ENCODE results near the gene TRAF3.
"Not testable (repeated sequence)": the region's sequence is repeated elsewhere in the genome, so short reads cannot be mapped to it uniquely, and the experiment has no call there.

Gene TRAF3

GRCh38 chr14:102873131-102873530 is 95.9 kb downstream of the TRAF3 start:
- peaks cover 76% of the 10 kb centered on the region for H3K36me3 ChIP-seq (ENCODE audit: insufficient read depth, low read length)
- H4K20me1 ChIP-seq (ENCODE audit: insufficient read depth, low read length), result peaks cover 3% of the 10 kb centered on the region
- no peak overlapping the region for H3K9ac ChIP-seq (ENCODE audit: low read depth, low read length)
- H3K79me2 ChIP-seq (ENCODE audit: insufficient read depth, low read length), result peaks cover 6% of the 10 kb centered on the region; the same call in 1 of the 2 replicates
- H3K4me3 ChIP-seq (ENCODE audit: low read depth in 1 of 2, low read length in 2 of 2), result no peak overlapping the region
- H3K4me1 ChIP-seq (ENCODE audit: insufficient read depth, low read length), result no peaks in the 10 kb centered on the region
- H3K4me2 ChIP-seq (ENCODE audit: insufficient read depth, low read length), result no peak overlapping the region
- no peaks in the 10 kb centered on the region for H3K9me3 ChIP-seq (ENCODE audit: insufficient read depth, low read length, severe bottlenecking)
- no peaks in the 10 kb centered on the region for H3K27me3 ChIP-seq (ENCODE audit: insufficient read depth, low read length, poor library complexity)
- ATAC-seq (ENCODE audit: insufficient read depth, low read depth) (no peak), DNase-seq (no peak)
- no peak overlapping the region for H3K27ac ChIP-seq (ENCODE audit: low read length)
- no peak for TF ChIP-seq CTCF (IDR thresholded peaks at IDR 0.05; ENCODE audit: borderline replicate concordance, extremely low read depth, low read length, poor library complexity, severe bottlenecking)
- no peak for TF ChIP-seq EZH2 (IDR thresholded peaks at IDR 0.05; ENCODE audit: borderline replicate concordance, low read depth, low read length, severe bottlenecking)
- no peak overlapping the region for H2AFZ ChIP-seq (ENCODE audit: low read depth, low read length)

- TF ChIP-seq EZH2 (IDR thresholded peaks at IDR 0.05; ENCODE audit: borderline replicate concordance, low read depth, low read length, severe bottlenecking) (no peak), CTCF (IDR thresholded peaks at IDR 0.05; ENCODE audit: borderline replicate concordance, extremely low read depth, low read length, poor library complexity, severe bottlenecking) (no peak)
Measured at GRCh38 chr14:102873546-102874061, 96.4 kb downstream of the TRAF3 start.

GRCh38 chr14:102875652-102876051 is 98.4 kb downstream of the TRAF3 start:
- Histone ChIP-seq H3K4me2 (ENCODE audit: insufficient read depth, low read length) (no peak overlapping the region), H3K79me2 (ENCODE audit: insufficient read depth, low read length) (no peaks in the 10 kb centered on the region), H3K9me3 (ENCODE audit: insufficient read depth, low read length, severe bottlenecking) (no peaks in the 10 kb centered on the region), H3K27me3 (ENCODE audit: insufficient read depth, low read length, poor library complexity) (no peaks in the 10 kb centered on the region), H3K36me3 (ENCODE audit: insufficient read depth, low read length) (peaks cover 87% of the 10 kb centered on the region), H4K20me1 (ENCODE audit: insufficient read depth, low read length) (no peaks in the 10 kb centered on the region; the same call in none of the 2 replicates), H2AFZ (ENCODE audit: low read depth, low read length) (no peak overlapping the region), H3K27ac (ENCODE audit: low read length) (no peak overlapping the region), H3K4me3 (ENCODE audit: low read depth in 1 of 2, low read length in 2 of 2) (no peak overlapping the region), H3K4me1 (ENCODE audit: insufficient read depth, low read length) (no peaks in the 10 kb centered on the region), H3K9ac (ENCODE audit: low read depth, low read length) (no peak overlapping the region)
- TF ChIP-seq EZH2 (IDR thresholded peaks at IDR 0.05; ENCODE audit: borderline replicate concordance, low read depth, low read length, severe bottlenecking) (no peak), CTCF (IDR thresholded peaks at IDR 0.05; ENCODE audit: borderline replicate concordance, extremely low read depth, low read length, poor library complexity, severe bottlenecking) (no peak)
- ATAC-seq (ENCODE audit: insufficient read depth, low read depth) (no peak), DNase-seq (no peak)

More at GRCh38 chr14:102873546-102874061, 96.4 kb downstream of the TRAF3 start:
- H3K4me2 ChIP-seq (ENCODE audit: insufficient read depth, low read length), result no peak overlapping the region
- no peak overlapping the region for H2AFZ ChIP-seq (ENCODE audit: low read depth, low read length)
- no peaks in the 10 kb centered on the region for H3K27me3 ChIP-seq (ENCODE audit: insufficient read depth, low read length, poor library complexity)
- ATAC-seq (ENCODE audit: insufficient read depth, low read depth), result no peak
- DNase-seq, result no peak
- H3K36me3 ChIP-seq (ENCODE audit: insufficient read depth, low read length), result peaks cover 80% of the 10 kb centered on the region
- H3K4me3 ChIP-seq (ENCODE audit: low read depth in 1 of 2, low read length in 2 of 2), result no peak overlapping the region
- peaks cover 3% of the 10 kb centered on the region for H4K20me1 ChIP-seq (ENCODE audit: insufficient read depth, low read length)
- H3K27ac ChIP-seq (ENCODE audit: low read length), result no peak overlapping the region
- no peak overlapping the region for H3K9ac ChIP-seq (ENCODE audit: low read depth, low read length)
- no peaks in the 10 kb centered on the region for H3K9me3 ChIP-seq (ENCODE audit: insufficient read depth, low read length, severe bottlenecking)
- 0 out of 2 replicates have a peak, but pooled peaks cover 3% of the 10 kb centered on the region for H3K79me2 ChIP-seq (ENCODE audit: insufficient read depth, low read length)
- H3K4me1 ChIP-seq (ENCODE audit: insufficient read depth, low read length), result no peaks in the 10 kb centered on the region

- not testable (repeated sequence) for H3K9me3 ChIP-seq (ENCODE audit: insufficient read depth, low read length, severe bottlenecking); H3K4me2 ChIP-seq (ENCODE audit: insufficient read depth, low read length); H3K4me3 ChIP-seq (ENCODE audit: low read depth in 1 of 2, low read length in 2 of 2); H2AFZ ChIP-seq (ENCODE audit: low read depth, low read length); H3K27ac ChIP-seq (ENCODE audit: low read length); H3K27me3 ChIP-seq (ENCODE audit: insufficient read depth, low read length, poor library complexity); DNase-seq; H3K9ac ChIP-seq (ENCODE audit: low read depth, low read length); H3K79me2 ChIP-seq (ENCODE audit: insufficient read depth, low read length); H3K4me1 ChIP-seq (ENCODE audit: insufficient read depth, low read length); H4K20me1 ChIP-seq (ENCODE audit: insufficient read depth, low read length); ATAC-seq (ENCODE audit: insufficient read depth, low read depth)
- H3K36me3 ChIP-seq (ENCODE audit: insufficient read depth, low read length), result peaks cover 72% of the 10 kb centered on the region
Measured at GRCh38 chr14:102877511-102877910, 100.3 kb downstream of the TRAF3 start.

Data from DND-41 (cell line).